Lower leg skin (tissue), 4 donors: ENCODE results near the gene ANKRD6. TPM values are rescaled to one million over a fixed set of nuclear protein-coding genes. Genes with fewer than 3 reads are reported as not detected.

Experiments used
- DNase-seq, 2 donors: peaks; one replicate each; pipeline ENCODE4 v3.0.0-alpha.2; 2019; ENCODE audit warnings: low spot score in 2 of 2
- H3K4me3 ChIP-seq: fragments of 200-600 bp; sonication (generic); 2 replicates; pipeline ENCODE4 v1.5.1; 2017; ENCODE audit warnings: mild to moderate bottlenecking, low read depth; ENCODE audit not compliant: poor library complexity, severe bottlenecking
- CTCF ChIP-seq, 3 donors: fragments of 450-650 bp; IDR thresholded peaks; one replicate each; pipeline ENCODE4 v1.5.1; 2016; ENCODE audit warnings: antibody characterized with exemption in 3 of 3, mild to moderate bottlenecking in 3 of 3, moderate library complexity in 2 of 3
- POLR2A ChIP-seq, 2 donors: fragments of 450-650 bp; IDR thresholded peaks; one replicate each; pipeline ENCODE4 v1.6.1; 2016 to 2017; ENCODE audit warnings: antibody characterized with exemption in 2 of 2, mild to moderate bottlenecking in 1 of 2, moderate library complexity in 1 of 2
- WGBS, 2 donors: methylation state at CpG; one replicate each; pipeline ENCODE4 v1.1.5; 2018; 5-methylcytosine and 5-hydroxymethylcytosine counted together
- intact Hi-C: fragments of 100-400 bp; cut with DNase I; formaldehyde crosslinking; loops from one replicate; pipeline ENCODE4 v1.15.0; 2023; ENCODE audit warnings: low total_unique reads
- total RNA-seq, 4 donors: library from RNA; depleted of rRNA; stranded (reverse); fragments of >200 nt; gene quantifications; one replicate each; pipeline ENCODE4 v1.1.0, GENCODE V29; 2016

The ANKRD6 gene
- total RNA-seq, 4 donors from 2014 or later, result 3.2 to 6.7 (median 4.8) TPM

GRCh38 chr6:89475101-89475500 is 42.1 kb downstream of the ANKRD6 start:
- H3K4me3 ChIP-seq, result no peak overlapping the region
- DNase-seq, result no peak
- intact Hi-C loops, result no loop called here
- TF ChIP-seq POLR2A (IDR thresholded peaks at IDR 0.05) (no peak), CTCF (IDR thresholded peaks at IDR 0.05) (no peak)
- 56 to 63% methylated on average over 2 of the region's 2 CpGs for WGBS, 2 donors

- intact Hi-C loops, result no loop called here
- no peak for DNase-seq
- no peak overlapping the region for H3K4me3 ChIP-seq
- TF ChIP-seq POLR2A (IDR thresholded peaks at IDR 0.05) (no peak), CTCF (IDR thresholded peaks at IDR 0.05) (no peak)
Measured at GRCh38 chr6:89475634-89476033, 42.7 kb downstream of the ANKRD6 start.

GRCh38 chr6:89479897-89480296 is 46.9 kb downstream of the ANKRD6 start:
- TF ChIP-seq CTCF (IDR thresholded peaks at IDR 0.05) (no peak), POLR2A (IDR thresholded peaks at IDR 0.05) (no peak)
- DNase-seq, result no peak
- 89 to 97% methylated on average over 2 of the region's 2 CpGs for WGBS, 2 donors
- H3K4me3 ChIP-seq, result no peak overlapping the region
- intact Hi-C loops, result no loop called here

- no peak for DNase-seq
- H3K4me3 ChIP-seq, result no peak overlapping the region
- intact Hi-C loops, result loop anchor here (2.0 kb wide), 1 partner anchor 19 kb away; no protein-coding TSS in a partner anchor
- no peak for TF ChIP-seq POLR2A (IDR thresholded peaks at IDR 0.05)
- TF ChIP-seq CTCF (IDR thresholded peaks at IDR 0.05), result no peak
- WGBS, 2 donors, result 82 to 95% methylated on average over 1 of the region's 1 CpG
Measured at GRCh38 chr6:89481695-89482094, 48.7 kb downstream of the ANKRD6 start.

- no peak for DNase-seq
- TF ChIP-seq POLR2A (IDR thresholded peaks at IDR 0.05), result no peak
- TF ChIP-seq CTCF (IDR thresholded peaks at IDR 0.05), result no peak
- intact Hi-C loops, result loop anchor here (2.0 kb wide), 1 partner anchor 19 kb away; no protein-coding TSS in a partner anchor
- no peak overlapping the region for H3K4me3 ChIP-seq
- 55 to 56% methylated on average over 1 of the region's 1 CpG for WGBS, 2 donors
Measured at GRCh38 chr6:89482126-89482525, 49.2 kb downstream of the ANKRD6 start.

DNA sequence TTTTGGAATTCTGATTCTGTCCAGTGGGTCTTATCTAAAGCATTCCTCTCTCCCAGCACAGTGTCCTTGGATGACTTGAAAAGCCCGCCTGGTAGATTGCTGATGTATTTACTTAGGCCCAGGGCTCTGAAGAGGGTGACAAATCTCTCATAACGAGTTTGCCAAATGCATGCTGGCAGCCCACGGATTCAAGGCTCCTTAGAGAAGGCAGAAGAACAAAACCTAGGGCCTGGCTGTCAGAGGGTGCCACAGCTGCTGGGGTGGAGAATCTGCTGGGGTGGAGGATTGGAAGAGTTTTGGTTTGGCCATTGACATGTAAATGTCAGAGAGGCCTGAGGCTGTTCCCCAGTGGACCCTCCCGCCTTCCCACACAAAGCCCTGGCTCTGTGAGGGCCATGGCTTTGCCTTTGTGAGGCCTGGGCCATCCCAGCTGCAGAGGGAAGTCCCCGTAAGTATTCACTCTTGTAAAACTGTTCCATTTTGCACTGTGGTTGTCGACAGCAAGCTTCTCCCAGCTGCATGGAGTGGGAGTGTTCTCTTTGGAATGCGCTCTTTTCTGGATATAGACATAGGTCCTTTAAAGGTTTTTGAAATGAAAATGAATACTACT is 50.3 kb downstream of the ANKRD6 start:
- intact Hi-C loops, result loop anchor here (2.0 kb wide), 1 partner anchor 20 kb away; no protein-coding TSS in a partner anchor
- no peak overlapping the region for H3K4me3 ChIP-seq
- WGBS, 2 donors, result 45 to 53% methylated on average over 7 of the region's 7 CpGs
- TF ChIP-seq POLR2A (IDR thresholded peaks at IDR 0.05) (no peak), CTCF (IDR thresholded peaks at IDR 0.05) (no peak)
- DNase-seq, result no peak
